HG03439 (cell line): ENCODE data around the gene FGFBP3.
"Not testable (repeated sequence)": the region's sequence is repeated elsewhere in the genome, so short reads cannot be mapped to it uniquely, and the experiment has no call there.

Source experiments
- ATAC-seq: cut with Tn5 transposase; IDR thresholded peaks from one replicate; pipeline ENCODE4 v1.9.1; 2021; ENCODE audit warnings: mild to moderate bottlenecking, moderate library complexity; ENCODE audit not compliant: unreplicated experiment

Gene FGFBP3

DNA sequence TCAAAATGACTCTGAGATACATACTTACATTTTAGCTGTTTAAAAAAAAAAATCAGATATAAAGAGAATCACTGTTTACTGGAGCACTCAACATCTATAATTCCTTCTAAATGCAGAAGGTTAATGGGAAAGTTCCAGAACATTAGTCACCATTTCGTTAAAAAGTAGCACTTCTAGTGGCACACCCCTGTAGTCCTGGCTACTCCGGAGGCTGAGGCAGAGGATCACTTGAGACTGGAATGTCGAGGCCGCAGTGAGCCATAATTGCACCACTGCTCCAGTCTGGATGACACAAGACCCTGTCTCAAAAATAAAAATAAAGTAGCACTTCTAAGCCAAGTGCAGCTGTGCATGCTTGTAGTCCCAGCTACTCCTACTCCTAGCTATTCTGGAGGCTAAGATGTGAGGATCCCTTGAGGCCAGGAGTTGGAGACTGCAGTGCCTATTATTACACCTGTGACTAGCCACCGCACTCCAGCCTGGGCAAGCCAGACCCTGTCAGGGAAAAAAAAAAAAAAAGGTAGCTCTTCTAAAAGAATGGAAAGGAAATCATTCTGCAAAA, 2.2 kb downstream of the FGFBP3 start:
- no peak for ATAC-seq

DNA sequence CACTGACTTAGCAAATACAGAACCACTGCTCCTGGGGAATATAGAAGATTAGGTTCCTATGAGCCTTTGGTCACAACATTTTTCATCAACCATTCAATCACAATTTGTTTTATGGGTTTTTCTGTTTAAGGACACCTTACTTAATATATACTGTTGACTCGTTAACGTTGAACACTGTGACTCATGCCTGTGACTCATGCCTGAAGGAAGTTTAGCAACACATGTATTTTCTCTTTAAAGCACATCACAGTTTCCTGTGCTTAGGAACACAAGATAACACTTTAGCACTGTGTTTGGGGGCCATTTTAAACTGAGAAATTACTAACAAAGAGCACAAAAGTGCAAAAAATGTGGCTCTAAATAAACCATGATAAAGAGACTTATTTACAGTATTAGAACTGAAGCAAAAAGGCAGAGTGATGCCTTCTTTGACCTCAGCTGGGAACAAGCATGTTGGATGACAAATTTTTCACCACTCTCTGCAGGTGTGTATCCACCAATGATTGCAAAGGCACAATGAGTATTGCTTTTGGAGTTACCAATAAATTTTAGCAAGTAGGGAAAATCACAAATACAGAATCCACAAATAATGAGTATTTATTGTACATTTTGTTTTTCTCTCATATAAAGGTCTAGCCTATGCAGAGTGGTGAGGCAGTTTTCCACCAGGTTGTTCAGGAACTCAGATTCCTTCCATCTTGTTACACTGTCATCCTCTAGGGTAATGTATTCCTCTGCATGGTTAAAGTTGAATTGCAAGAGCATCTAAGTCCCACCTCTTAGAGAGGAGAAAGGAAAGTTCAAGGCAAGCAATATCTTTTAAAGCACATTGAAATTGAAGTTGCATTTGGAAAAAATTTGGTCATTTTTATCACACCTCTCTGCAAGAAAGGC, 7.3 kb downstream of the FGFBP3 start:
- ATAC-seq, result no peak

DNA sequence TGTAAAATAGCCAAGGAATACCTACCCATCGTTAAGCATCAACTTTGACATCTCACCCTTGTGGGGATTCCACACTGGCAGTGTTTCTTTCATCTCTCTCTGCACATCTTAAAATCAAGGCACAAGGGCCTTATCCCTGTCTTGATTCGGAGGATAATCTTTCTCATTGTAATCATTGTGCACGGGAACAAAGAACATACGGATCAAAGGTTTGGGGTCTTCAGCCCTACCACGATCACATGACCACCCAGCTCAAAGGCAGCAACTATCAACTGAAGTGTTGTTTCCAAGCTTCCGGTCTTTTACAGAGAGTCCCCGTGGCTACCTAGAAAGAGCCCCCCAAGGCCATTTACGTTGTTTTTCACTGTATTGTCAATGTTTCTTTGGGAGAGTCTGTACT, 11.9 kb downstream of the FGFBP3 start:
- ATAC-seq, result no peak

DNA sequence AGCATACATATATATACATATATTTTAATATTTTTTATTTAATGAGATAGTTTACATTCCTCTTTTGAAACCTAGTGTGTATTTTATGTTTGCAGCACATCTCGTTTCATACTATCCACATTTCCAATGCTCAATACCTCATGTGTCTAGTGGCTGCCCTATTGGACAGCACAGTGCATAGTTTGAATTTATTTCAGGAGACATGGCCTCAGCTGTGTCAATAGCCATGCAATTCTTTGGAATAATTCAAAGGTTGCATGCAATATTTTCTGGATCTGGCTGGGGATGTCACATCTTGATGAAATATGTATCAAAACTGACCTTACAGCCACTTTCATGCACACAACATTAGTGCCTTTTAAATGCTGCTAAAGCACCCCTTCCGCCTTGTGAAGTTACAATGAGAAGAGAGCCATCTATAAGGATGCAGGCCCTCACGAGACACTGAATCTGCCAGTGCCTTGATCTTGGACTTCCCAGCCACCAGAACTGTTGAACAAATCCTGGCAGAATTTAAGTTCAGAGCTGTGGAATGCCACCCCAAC, 13.0 kb downstream of the FGFBP3 start:
- ATAC-seq, result no peak

DNA sequence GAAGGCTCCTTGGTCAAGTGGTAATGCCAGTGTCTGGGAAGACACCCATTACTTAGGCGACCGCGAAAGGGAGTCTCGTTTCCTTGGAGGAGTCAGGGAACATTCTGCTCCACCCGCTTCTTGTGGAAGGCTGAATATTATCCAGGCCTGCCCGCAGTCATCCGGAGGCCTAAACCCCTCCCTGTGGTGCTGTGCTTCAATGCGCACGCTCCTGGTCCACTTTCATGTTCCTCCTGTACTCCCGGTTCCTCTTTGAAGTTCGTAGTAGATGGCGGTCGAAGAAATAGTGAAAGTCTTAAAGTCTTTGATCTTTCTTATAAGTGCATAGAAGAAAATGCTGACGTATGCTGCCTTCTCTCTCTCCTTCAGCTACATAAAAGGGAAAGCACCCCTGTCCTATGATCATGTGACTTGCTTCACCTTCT, 15.0 kb downstream of the FGFBP3 start:
- not testable (repeated sequence) for ATAC-seq

DNA sequence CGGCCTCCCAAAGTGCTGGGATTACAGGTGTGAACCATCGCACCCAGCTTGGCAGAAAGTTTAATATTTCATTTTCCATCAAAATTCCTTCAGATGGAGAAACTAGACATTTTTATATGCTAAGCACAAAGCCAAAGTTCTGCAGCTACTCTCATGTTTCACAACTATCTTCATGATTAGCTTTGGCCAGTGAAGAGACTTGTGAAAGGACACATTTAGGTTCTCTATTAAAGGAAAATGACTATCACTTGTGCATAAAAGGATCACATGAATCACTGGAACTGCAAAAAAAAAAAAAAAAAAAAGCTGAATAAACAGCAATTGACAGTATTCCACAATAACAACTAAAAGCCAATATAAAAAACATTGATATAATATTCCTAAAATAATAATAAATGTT, 16.2 kb downstream of the FGFBP3 start:
- no peak for ATAC-seq

DNA sequence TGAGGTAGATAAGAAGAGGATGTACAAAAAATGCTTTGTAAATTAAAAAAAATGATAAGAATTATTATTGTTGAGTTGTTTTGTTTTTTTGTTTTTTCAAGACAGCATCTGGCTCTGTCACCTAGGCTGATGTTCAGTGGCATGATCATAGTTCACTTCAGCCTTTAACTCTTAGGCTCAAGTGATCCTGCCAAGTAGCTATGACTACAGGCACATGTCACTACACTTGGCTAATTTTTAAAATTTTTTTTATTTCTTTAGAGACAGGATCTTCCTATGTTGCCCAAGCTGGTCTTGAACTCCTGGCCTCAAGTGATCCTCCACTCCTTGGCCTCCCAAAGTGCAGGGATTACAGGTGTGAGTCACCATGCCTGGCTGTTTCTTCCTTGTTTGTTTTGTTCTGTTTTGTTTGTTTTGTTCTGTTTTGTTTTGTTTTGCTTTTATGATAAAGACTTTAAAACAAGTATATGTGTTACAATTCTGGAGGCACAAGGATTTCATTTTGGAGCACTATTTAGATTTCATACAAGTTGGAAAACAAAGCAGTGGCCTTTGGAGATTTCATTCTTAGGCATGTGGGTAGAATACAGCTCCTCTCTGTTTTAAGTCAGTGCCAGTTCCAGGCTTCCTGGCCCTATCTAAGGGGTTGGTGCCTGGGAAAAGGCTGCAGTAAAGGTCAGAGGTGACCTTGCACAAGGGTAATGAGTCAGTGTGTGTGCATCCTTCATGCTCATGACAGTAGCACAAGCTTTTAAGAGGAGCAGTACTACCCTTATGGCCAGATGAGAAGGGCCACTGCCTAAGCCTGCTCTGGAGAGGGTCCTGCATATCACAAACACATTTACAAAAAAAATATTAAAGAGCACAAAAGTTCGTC, 17.9 kb downstream of the FGFBP3 start:
- ATAC-seq, result no peak

DNA sequence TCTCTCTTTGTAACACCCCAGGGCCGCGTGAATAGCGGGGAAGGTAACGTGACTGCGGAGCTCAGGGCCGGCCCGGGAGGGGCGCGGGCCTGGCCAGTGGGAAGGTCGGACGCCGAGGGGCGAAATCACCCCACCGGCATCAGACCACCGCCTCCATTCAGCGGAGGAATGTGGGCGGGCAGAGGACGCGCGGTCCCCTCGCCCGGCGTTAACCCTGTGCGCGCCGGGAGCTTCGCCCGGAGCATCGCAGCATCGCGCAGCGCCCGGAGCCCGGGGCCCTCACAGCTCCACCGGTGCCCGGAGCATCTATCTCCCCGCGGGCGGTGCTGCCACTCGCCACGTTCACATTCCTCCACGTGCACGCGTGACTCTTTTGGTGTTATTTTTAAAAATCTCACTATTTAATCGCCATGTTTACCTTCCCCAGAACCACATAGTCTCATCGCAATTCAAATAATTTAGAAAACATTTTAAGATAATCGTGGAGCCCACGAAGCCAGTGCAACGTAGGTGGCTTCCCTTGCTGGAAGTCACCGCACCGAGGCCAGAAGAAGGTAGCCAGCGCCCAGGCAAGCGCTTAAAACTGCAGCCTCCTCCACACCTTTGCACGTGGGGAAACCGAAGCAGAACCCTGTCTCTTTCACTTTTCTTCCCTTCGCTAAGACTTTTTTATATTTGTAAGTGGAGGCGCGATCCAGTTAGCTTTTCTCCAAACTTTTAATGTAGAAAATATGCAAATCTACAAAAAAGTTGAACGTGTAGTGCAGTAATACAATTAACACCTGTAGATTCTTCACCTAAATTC, 21.8 kb downstream of the FGFBP3 start:
- no peak for ATAC-seq

DNA sequence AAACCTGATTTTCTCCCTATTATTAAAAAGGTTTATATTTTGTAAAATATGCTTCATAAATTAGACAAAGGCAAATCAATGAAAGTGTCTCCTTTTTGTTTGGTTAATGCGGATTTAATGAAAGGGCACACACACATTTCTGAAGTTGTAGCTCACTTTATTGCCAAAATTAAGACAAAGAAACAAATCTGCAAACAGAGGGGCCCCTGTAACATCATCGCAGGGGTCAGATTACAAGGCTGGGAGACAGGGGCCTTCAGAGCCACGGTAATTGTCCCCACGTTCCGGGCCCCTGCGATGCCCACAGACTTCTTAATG, 22.4 kb downstream of the FGFBP3 start:
- no peak for ATAC-seq

DNA sequence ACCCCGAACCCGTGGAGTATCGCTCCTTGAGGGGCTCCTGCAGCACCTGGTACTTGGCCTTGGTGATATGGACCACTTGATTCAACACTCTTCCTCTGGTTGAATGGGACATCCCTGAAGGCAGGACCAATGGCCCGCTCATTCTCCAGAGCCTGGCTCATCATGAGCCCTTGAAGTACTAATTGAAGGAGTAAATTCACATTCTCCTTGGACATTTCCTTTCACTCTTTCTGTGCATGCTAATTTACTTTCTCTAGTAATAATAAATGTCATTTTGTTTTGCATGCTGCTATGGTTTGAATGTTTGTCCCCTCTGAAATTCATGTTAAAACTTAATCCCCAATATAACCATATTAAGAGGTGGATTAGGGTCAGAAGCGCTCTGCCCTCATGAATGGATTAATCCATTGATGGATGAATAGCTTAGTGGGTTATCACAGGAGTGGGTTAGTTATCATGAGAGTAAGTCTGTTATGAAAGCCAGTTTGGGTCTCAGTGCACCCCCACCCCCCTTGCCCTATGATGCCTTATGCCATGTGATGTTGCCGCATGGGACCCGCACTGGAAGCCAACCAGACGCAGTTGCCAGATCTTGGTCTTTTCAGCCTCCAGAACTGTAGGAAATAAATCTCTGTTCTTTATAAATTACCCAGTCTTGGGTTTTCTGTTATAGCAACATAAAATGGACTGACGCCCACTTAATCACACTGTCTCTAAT, 23.8 kb downstream of the FGFBP3 start:
- ATAC-seq, result no peak

DNA sequence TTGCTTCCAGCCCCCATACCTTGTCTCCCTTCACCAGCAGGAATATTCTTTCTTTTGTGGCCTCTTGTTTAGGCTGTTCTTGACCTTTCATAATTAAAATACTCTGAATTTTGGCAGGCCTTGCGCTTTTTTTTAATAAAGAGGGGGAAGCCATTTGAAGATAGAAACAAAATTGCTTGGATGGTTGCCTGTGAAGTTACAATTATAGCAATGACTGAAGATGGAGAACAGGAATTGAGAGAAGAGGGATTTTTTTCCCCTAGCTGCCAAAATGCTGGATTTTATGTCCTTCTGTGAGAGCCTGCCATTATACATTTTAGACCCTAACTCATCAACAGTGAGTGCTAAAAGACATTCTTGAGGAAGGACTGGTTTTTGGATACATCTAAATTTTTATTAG, 24.8 kb downstream of the FGFBP3 start:
- ATAC-seq, result no peak

DNA sequence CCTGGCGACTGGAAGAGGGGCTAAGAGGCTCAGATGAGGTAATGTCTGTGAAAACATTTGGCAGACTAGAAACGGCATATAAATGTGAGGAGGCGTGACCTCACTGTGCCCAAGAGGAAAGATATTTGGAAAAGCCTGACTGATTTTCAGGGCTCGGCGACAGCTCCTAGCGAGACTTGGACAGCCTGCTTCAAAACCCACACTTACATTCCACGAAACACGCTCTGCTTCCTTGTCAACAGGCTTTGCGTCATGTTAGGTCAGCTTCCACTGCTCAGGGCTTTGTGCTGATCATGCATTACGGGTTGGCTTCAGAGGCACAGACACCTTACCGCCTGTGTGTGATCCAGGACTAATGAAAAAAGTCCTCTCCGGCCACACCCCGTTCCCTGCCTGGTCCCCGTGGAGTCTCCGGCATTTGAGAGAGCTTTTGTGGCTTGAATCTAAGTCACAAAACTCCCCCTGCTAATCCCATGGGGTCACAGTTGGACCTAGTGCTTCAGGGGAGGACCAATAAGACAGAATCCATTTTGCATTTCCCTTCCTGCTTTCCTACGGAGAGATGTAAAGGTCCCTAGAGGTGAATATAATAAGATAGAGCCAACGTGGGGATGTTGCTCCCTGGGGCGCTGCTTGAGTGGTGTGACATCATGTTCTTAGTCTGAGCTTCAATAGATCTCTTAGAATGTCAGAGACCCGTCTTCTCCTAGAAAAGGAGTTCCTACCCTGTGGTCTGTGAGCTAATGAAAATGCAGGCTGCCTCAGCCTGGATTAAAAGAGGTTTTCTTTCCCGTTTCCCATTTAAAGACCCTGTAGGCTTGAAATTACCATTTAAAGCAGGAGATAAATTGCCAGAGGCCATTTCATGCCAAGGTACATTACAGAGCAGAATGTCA, 25.5 kb downstream of the FGFBP3 start:
- ATAC-seq, result no peak

DNA sequence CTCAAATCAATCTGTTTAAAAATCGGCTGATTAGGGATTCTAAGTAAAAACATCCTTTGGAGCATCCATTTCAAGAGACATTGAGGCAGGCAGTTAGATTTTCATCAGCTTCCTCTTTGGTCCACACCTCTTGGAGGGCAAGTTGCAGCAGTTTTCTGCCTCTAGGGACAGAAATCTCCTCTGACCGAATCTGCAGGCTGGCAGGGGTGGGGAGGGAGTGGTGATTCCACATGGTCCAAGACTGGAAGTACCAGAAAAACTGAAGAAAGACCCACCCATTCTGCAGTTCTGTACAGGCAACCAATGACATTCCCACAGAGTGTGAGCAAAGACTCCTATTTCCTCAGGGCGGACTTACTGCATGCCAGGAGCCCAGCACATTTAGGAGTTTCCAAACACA, 29.0 kb downstream of the FGFBP3 start:
- no peak for ATAC-seq

DNA sequence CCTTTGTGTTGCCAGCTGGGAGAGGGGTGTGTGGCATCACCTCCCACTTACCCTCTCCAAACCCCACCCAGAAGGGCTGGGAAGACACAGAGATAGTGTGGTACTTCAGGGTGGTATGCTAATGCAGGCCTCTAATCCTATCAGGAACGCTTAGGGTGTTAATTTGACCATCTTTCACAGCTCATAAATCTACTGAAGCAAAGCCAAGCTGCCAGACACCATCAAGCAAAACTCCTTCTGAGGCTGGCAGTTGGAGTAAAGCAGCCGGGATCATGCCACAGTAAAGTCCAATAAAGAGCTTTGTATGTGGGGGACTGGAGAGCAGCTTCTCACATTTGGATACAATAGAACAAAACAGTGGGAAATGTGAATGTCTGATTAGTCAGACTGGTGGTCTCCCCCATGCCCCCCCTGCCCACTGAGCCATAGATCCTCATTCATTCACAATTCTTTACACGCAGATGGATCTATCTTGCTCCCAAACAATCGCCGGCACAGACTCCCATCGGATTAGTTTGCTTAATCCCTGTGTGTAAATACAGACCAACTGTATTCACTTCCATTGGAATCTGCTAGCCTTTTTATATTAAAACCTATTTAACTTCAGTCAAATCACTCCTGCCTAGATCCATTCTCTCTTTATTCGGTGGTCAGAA, 29.6 kb downstream of the FGFBP3 start:
- no peak for ATAC-seq

DNA sequence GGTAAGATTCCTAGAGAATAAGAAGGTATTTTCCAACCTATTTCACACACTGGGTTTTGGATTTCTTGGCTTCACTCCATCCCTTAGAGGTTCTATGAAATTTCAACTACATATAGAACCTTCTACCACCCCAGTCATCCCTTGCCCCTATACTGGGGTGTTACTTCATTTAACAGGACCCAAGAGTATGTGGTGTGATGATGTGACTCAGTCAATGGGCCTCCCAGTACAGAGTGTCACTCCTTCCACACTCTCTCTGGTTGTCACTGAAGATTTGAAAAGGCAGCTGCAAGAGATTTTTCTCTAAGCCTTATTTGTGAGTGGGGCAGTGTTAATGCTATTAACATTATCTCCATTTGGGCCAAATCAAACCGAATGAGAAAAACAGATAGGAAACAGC, 33.5 kb downstream of the FGFBP3 start:
- no peak for ATAC-seq

DNA sequence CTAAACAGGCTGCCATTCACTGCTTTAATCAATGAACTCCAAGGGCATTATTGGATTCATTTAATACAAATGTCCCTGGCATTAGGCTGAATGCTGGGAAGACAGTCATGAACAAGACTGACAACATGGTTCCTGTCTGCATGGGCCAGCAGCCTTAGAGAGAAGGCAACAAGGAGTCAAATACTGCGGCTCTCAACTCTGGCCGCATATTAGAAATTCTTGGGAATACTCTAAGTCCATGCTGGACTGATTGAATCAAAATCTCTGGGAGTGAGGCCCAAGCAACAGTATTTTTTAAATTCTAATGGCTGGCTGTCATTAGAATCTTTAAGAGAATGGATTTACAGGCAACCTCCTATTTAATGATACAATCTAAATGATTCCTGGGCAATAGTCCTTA, 34.1 kb downstream of the FGFBP3 start:
- no peak for ATAC-seq

DNA sequence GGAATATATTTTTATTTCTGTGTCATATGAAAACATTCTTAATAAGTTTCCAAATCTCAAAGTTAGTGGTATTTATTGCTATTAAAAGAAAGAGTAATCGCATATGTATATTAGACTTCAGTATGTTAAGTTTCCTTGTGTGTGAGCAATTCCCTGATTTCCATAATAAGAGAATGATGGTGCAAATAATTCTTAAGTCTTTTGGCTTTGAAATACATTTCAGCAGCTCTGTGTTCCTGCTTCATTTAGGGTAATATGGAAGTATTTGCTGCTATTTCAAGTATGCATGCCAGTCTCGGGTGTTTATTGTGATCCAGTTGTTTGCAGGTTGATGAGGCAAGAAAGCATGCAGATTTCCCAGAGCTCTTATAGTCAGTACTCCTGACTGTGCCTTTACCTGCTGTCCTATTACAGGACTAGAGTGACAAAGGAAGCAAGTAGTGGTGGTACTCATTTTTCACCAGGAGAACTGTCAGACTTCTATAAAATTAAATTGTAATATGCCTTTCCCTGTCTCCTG, 43.7 kb downstream of the FGFBP3 start:
- no peak for ATAC-seq

DNA sequence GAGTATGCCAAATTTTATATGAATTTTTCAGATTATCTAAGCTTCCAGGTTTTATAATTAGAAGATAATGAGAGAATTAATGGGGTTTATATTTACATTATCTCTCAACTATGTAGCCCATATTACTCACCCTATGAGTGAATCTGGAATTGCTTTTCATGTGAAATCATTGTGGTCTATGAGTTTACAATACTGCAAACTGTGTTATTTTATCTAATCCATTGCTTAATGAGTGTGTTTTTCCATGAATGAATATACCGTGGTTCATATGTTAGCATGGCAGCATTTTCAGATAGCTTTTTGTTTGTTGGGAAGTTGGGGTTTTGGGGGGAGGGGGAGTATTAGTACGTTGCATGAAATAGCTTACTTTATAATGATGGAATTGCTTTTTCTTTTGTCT, 44.5 kb downstream of the FGFBP3 start:
- no peak for ATAC-seq
